ENCODE data around the gene DPP4. TPM values are rescaled to one million over a fixed set of nuclear protein-coding genes. Genes with fewer than 3 reads are reported as not detected.

The DPP4 gene
- total and polyA plus RNA-seq, 2 donors (not counting 3 experiments of a cell fraction or from before 2014, with no cell fraction given), result 0.84 to 6.2 TPM

GRCh38 chr2:161980976-161981375 is 93.0 kb downstream of the DPP4 start:
- Histone ChIP-seq H3K4me3 (replicated peaks in 1 of 3; ENCODE audit: insufficient read depth in 1 of 3, low read depth in 1 of 3, low read length in 3 of 3) (no peak overlapping the region), H3K27me3 (ENCODE audit: control insufficient read depth in 2 of 2, insufficient read depth in 2 of 2, low read length in 2 of 2) (peaks cover 0 to 2% of the 10 kb centered on the region in 2 experiments), H3K9ac (replicated peaks; ENCODE audit: extremely low read depth, insufficient read depth, low read length) (no peak overlapping the region), H3K9me3 (replicated peaks; ENCODE audit: control insufficient read depth, insufficient read depth, low read length) (no peaks in the 10 kb centered on the region), H3K27ac (ENCODE audit: insufficient read depth, low read depth, low read length) (no peak overlapping the region), H3K36me3 (ENCODE audit: control insufficient read depth in 2 of 2, extremely low read depth in 1 of 2, insufficient read depth in 2 of 2, low read length in 2 of 2) (no peaks in the 10 kb centered on the region), H4K20me1 (replicated peaks; ENCODE audit: control insufficient read depth, extremely low read depth, insufficient read depth, low read length) (no peaks in the 10 kb centered on the region), H3K9me1 (replicated peaks; ENCODE audit: control insufficient read depth, extremely low read depth, insufficient read depth, low read length) (no peaks in the 10 kb centered on the region), H3K4me2 (ENCODE audit: insufficient read depth, low read length) (no peak overlapping the region), H3K4me1 (ENCODE audit: control insufficient read depth, extremely low read depth, insufficient read depth, low read length) (no peaks in the 10 kb centered on the region), H2AFZ (ENCODE audit: low read depth, low read length) (no peak overlapping the region), H3K79me2 (ENCODE audit: control insufficient read depth, insufficient read depth, low read length) (no peaks in the 10 kb centered on the region)
- DNase-seq (ENCODE audit: low read depth, low spot score), result no peak
- no peak for FAIRE-seq
- ChIA-PET CTCF (interaction anchor here (1.9 kb wide), 1 partner anchor 9 kb away, joined by 4 read pairs; no protein-coding TSS in a partner anchor), POLR2A (no interaction called here)
- no TSS peak for BruUV-seq (replicated peaks)
- intact Hi-C loops (cut with micrococcal nuclease), result no loop called here
- TF ChIP-seq MAX (IDR thresholded peaks at IDR 0.05; ENCODE audit: insufficient read depth, insufficient read length) (no peak), POLR2A (IDR thresholded peaks at IDR 0.05; ENCODE audit: low read depth, low read length) (no peak), JUN (IDR thresholded peaks at IDR 0.05; ENCODE audit: borderline replicate concordance, insufficient read depth, insufficient read length, low read depth) (no peak), POLR2AphosphoS5 (IDR thresholded peaks at IDR 0.05; ENCODE audit: insufficient read depth, low read depth, low read length) (no peak), FOS (IDR thresholded peaks at IDR 0.05; ENCODE audit: borderline replicate concordance, insufficient read depth, low read length) (no peak), MYC (IDR thresholded peaks at IDR 0.05; ENCODE audit: low read depth, low read length) (no peak), GATA2 (IDR thresholded peaks at IDR 0.05; ENCODE audit: insufficient read depth, insufficient read length, low read depth, low read length) (no peak), EZH2 (IDR thresholded peaks at IDR 0.05; ENCODE audit: borderline replicate concordance, low read depth, low read length, severe bottlenecking) (no peak), CTCF (IDR thresholded peaks at IDR 0.05; ENCODE audit: extremely low read depth in 1 of 2, insufficient read depth in 1 of 2, low read depth in 1 of 2, low read length in 2 of 2) (no peak)
- dilution Hi-C loops (cut with MboI; ENCODE audit: extremely low pct_ligation_motif_present, low sequenced_read_pairs), result no loop called here
